SK-N-SH treated with all-trans-retinoic acid at 6 μM for 48 hours (cell line): ENCODE results near the gene GPR139.

Experiments used
- BACH2 ChIP-seq: fragments of 250-450 bp; sonication (Bioruptor Pico); IDR thresholded peaks from 2 replicates; pipeline ENCODE4 v1.9.0; 2021; ENCODE audit warnings: mild to moderate bottlenecking, borderline replicate concordance
- ESRRG ChIP-seq: fragments of 250-450 bp; sonication (Bioruptor Pico); IDR thresholded peaks from 2 replicates; pipeline ENCODE4 v1.6.1; 2021; ENCODE audit warnings: mild to moderate bottlenecking
- GLIS3 ChIP-seq: fragments of 250-450 bp; sonication (Bioruptor Pico); IDR thresholded peaks from 2 replicates; pipeline ENCODE4 v1.5.0; 2020; ENCODE audit warnings: mild to moderate bottlenecking, moderate library complexity
- ISL1 ChIP-seq: fragments of 250-450 bp; sonication (Bioruptor Pico); IDR thresholded peaks from 2 replicates; pipeline ENCODE4 v2.1.2; 2022; ENCODE audit warnings: mild to moderate bottlenecking, moderate library complexity
- PATZ1 ChIP-seq: fragments of 250-450 bp; sonication (Bioruptor Pico); IDR thresholded peaks from 2 replicates; pipeline ENCODE4 v1.8.0; 2020; ENCODE audit warnings: mild to moderate bottlenecking, moderate library complexity, borderline replicate concordance
- POU6F1 ChIP-seq: fragments of 250-450 bp; sonication (Bioruptor Pico); IDR thresholded peaks from 2 replicates; pipeline ENCODE4 v1.8.0; 2021; ENCODE audit warnings: low read depth, mild to moderate bottlenecking, moderate library complexity, borderline replicate concordance
- ZFP3 ChIP-seq: fragments of 250-450 bp; sonication (Bioruptor Pico); IDR thresholded peaks from 2 replicates; pipeline ENCODE4 v1.5.0; 2020; ENCODE audit warnings: mild to moderate bottlenecking, moderate library complexity
- ZNF70 ChIP-seq: fragments of 450-650 bp; formaldehyde crosslinking; IDR thresholded peaks from 2 replicates; pipeline ENCODE4 v1.5.0; 2020; ENCODE audit warnings: mild to moderate bottlenecking, moderate library complexity
- ZNF8 ChIP-seq: fragments of 450-650 bp; formaldehyde crosslinking; IDR thresholded peaks from 2 replicates; pipeline ENCODE4 v1.5.0; 2020; ENCODE audit warnings: mild to moderate bottlenecking, moderate library complexity
- TF ChIP-seq, protein P1 (sequence below): fragments of 250-450 bp; sonication (Bioruptor Pico); IDR thresholded peaks from 2 replicates; pipeline ENCODE4 v1.5.1; 2020; ENCODE audit warnings: low read depth, mild to moderate bottlenecking, moderate library complexity

DNA sequence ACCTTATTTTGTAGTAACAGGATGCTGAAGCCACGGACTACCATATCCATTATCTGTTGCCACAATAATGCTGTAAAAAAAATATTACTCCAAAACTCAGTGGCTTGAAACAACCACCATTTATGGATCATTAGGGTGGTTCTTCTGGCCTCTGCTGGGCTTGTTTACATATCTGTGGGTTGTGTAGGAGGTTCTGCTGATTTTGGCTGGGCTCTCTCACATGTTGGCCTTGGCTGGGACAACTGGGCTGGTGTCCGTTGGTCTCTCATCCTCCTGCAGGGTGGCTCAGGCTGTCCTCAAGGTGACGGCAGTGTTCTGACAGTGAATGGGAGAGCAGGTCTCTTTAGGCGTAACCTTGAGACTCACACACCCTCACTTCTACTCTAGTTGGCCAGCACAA is 76.0 kb downstream of the GPR139 start:
- TF ChIP-seq PATZ1 (CRISPR knock-in tag) (no peak), ZNF70 (no peak), BACH2 (CRISPR knock-in tag) (no peak), ESRRG (CRISPR knock-in tag) (no peak), ZNF8 (no peak), POU6F1 (CRISPR knock-in tag) (no peak), GLIS3 (CRISPR knock-in tag) (no peak), ISL1 (no peak), ZFP3 (CRISPR knock-in tag) (no peak)
- TF ChIP-seq, protein P1, sequence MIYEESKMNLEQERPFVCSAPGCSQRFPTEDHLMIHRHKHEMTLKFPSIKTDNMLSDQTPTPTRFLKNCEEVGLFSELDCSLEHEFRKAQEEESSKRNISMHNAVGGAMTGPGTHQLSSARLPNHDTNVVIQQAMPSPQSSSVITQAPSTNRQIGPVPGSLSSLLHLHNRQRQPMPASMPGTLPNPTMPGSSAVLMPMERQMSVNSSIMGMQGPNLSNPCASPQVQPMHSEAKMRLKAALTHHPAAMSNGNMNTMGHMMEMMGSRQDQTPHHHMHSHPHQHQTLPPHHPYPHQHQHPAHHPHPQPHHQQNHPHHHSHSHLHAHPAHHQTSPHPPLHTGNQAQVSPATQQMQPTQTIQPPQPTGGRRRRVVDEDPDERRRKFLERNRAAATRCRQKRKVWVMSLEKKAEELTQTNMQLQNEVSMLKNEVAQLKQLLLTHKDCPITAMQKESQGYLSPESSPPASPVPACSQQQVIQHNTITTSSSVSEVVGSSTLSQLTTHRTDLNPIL (CRISPR knock-in tag) = no peak
